A549 treated with RU486 at 1 μM for 4 hours (cell line): ENCODE measurements around the gene VWA2. TPM values are rescaled to one million over a fixed set of nuclear protein-coding genes. Genes with fewer than 3 reads are reported as not detected.

Experiments used
- total RNA-seq: library from RNA; stranded (reverse); fragments of 200-300 nt; extraction: Qiagen RNA extraction; gene quantifications from 5 replicates; pipeline ENCODE4 v1.2.3, GENCODE V29; 2022; ENCODE audit warnings: low read depth

Gene VWA2, protein sequence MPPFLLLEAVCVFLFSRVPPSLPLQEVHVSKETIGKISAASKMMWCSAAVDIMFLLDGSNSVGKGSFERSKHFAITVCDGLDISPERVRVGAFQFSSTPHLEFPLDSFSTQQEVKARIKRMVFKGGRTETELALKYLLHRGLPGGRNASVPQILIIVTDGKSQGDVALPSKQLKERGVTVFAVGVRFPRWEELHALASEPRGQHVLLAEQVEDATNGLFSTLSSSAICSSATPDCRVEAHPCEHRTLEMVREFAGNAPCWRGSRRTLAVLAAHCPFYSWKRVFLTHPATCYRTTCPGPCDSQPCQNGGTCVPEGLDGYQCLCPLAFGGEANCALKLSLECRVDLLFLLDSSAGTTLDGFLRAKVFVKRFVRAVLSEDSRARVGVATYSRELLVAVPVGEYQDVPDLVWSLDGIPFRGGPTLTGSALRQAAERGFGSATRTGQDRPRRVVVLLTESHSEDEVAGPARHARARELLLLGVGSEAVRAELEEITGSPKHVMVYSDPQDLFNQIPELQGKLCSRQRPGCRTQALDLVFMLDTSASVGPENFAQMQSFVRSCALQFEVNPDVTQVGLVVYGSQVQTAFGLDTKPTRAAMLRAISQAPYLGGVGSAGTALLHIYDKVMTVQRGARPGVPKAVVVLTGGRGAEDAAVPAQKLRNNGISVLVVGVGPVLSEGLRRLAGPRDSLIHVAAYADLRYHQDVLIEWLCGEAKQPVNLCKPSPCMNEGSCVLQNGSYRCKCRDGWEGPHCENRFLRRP
- total RNA-seq, result not detected in 5 replicates

DNA sequence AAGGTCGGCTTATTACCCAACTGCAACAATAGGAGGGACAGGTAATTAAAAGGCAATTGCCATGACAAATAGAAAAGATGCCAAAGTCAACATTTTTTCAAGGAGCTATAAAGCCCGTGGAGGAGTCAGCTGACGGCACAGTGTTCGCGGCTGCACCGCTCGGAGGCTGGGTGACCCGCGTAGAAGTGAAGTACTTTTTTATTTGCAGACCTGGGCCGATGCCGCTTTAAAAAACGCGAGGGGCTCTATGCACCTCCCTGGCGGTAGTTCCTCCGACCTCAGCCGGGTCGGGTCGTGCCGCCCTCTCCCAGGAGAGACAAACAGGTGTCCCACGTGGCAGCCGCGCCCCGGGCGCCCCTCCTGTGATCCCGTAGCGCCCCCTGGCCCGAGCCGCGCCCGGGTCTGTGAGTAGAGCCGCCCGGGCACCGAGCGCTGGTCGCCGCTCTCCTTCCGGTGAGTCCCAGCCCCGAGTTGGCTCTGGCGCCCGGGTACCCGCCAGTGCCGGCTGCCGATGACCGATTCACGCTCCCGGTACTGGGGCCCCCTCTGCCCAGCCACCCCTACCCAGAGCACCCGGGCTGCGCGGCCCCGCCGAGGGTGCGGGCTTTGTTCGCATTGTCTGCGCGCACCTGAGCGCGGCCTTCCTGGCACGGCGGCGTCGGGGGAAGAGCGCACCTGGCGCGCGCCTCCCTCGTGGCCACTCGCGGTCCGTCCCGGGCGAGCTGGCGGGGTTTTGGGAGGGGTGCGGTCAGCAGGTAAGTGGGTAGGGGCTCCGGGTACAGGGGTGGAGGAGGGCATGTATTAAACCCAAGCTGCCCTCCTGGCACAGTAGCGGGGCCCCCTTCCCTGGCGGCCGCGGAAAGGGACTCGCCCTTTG lies at the start of gene VWA2:
VWA2 (plus strand) TSS at position 138 of the 877 bp plus-strand sequence. CDS start 9,460 bp downstream, outside the sequence.

Other genes with a start within 250 kb of the VWA2 start
- 0.37 to 1.1 TPM (median 0.85 TPM) in 5 replicates for gene ADRB1, start 195.4 kb upstream of the VWA2 start, total RNA-seq
- gene CCDC186, start 65.1 kb upstream of the VWA2 start, total RNA-seq, result 3.3 to 6.6 TPM (median 6.0 TPM) in 5 replicates
- gene TDRD1, start 59.9 kb upstream of the VWA2 start, total RNA-seq, result not detected in 5 replicates
- 18.1 to 27.0 TPM (median 25.9 TPM) in 5 replicates for gene AFAP1L2, start 165.2 kb downstream of the VWA2 start, total RNA-seq